Type B pancreatic cell (in vitro differentiated cells): ENCODE measurements around the gene AQP5. TPM values are rescaled to one million over a fixed set of nuclear protein-coding genes. Genes with fewer than 3 reads are reported as not detected.

Source experiments
- DNase-seq: peaks from one replicate; pipeline ENCODE4 v3.0.0; 2021; ENCODE audit warnings: mixed read lengths; ENCODE audit not compliant: unreplicated experiment; ENCODE audit errors: extremely low spot score
- H3K27ac Mint-ChIP-seq: 2 replicates; pipeline ENCODE4 v1.8.0; 2021; ENCODE audit warnings: mild to moderate bottlenecking, mixed read lengths
- H3K27me3 Mint-ChIP-seq: 2 replicates; pipeline ENCODE4 v1.8.0; 2021; ENCODE audit warnings: mixed read lengths
- H3K36me3 Mint-ChIP-seq: 2 replicates; pipeline ENCODE4 v1.8.0; 2021; ENCODE audit warnings: mixed read lengths
- H3K4me1 Mint-ChIP-seq: one replicate; pipeline ENCODE4 v1.8.0; 2021; ENCODE audit warnings: mixed read lengths; ENCODE audit not compliant: unreplicated experiment
- H3K4me3 Mint-ChIP-seq: 2 replicates; pipeline ENCODE4 v1.8.0; 2021; ENCODE audit warnings: mild to moderate bottlenecking, mixed read lengths
- H3K9me3 Mint-ChIP-seq: 2 replicates; pipeline ENCODE4 v1.8.0; 2021; ENCODE audit warnings: mixed read lengths
- CTCF ChIP-seq: fragments of 200-600 bp; sonication (generic); conservative IDR thresholded peaks from 2 replicates; pipeline ENCODE4 v1.5.0; 2021; ENCODE audit warnings: antibody characterized with exemption, mild to moderate bottlenecking
- total RNA-seq: library from RNA; stranded (reverse); gene quantifications from 2 replicates; pipeline ENCODE4 v1.2.1, GENCODE V29; 2021; ENCODE audit warnings: low replicate concordance

Gene AQP5
- total RNA-seq, 1 donor from 2014 or later, result 0.97 TPM

DNA sequence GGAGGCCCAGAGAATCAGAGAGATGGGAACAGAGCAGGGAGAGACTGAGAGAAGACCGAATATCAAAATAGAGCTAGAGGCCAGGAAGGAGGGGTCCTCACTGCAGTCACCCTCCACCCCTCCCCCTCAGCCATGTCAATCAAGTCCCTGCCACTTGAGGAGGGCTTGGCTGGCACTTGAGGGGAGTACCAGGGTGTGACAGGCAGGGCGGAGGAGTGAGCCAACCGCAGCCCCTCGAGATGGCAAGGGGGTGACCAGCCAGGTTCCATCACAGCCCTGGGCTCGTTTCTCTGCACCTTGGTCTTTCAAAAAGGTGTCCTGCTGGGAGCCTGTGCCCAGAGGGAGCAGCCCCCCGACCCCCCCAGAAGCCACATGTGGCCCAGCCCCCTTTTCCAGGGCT lies 4.2 kb downstream of the AQP5 start:
- TF ChIP-seq CTCF, result no peak
- DNase-seq, result no peak
- no peaks in the 10 kb centered on the region for H3K9me3 Mint-ChIP-seq
- H3K36me3 Mint-ChIP-seq, result no peaks in the 10 kb centered on the region
- peaks cover 45% of the 10 kb centered on the region for H3K27me3 Mint-ChIP-seq
- H3K4me1 Mint-ChIP-seq, result no peaks in the 10 kb centered on the region
- no peak overlapping the region for H3K27ac Mint-ChIP-seq
- peak overlapping the region; percentile 52 for H3K4me3 Mint-ChIP-seq

DNA sequence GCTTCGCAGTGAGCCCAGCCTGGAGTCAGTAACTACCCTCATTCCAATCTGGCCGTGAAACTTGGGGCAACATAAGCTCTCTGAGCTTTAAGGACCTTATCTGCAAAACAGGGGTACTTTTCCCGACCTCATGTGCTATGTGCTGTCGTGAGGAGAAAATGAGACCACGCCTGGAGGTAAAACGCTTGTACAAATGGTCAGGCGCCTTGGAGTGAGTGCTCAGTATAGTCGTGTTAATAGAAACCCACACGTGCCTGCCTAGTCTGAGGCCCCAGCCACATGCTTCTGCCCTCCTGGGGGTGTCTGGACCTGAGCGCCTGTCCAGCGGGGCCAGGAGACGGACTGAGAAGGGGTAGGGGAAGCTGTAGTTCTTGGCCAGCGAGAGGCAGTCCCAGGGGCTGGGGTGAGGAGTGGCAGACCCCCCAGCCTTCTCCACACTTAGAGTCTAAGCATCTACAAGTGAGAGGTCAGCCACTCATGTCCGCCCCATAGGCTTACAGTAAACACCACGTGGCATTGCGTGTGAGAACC lies 4.9 kb downstream of the AQP5 start:
- DNase-seq, result no peak
- Mint-ChIP-seq H3K4me3 (peak overlapping the region; percentile 80), H3K27ac (no peak overlapping the region), H3K9me3 (no peaks in the 10 kb centered on the region), H3K36me3 (no peaks in the 10 kb centered on the region), H3K4me1 (no peaks in the 10 kb centered on the region), H3K27me3 (peaks cover 44% of the 10 kb centered on the region)
- TF ChIP-seq CTCF, result no peak

DNA sequence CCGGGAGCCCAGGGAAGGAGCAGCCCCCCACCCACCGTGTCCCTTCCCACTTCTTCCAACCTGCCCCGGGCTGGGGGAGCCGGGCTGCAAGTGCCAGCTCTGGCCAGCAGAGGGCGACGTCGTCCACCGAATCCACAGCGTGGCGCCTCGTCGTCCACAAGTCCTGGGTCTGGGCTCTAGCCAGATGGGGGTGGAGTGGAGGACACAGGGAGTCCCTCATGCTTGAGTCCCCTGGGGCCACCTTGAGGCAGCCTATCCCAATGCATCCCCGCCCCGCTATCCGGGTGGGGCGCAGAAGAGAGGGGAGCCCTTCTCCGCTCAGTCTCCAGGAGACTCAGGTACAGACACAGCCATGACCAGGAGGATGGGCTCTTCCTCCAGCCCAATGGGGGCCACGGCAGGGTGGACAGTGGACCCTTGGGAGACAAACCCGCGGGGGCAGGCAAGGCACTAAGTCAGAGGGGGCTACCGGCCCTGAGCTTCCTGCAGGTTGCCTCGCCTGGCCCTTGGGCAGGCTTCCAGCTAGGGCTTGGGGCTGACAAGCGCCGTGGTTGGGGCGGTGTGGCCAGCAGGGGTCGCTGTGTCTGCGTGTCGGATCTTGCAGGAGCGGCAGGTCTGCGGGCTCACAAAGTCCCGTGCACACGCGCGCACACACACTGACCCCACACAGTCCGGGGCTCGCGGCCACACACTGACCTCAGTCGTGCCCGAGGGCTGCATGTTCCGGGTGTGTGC lies 5.5 kb downstream of the AQP5 start:
- Mint-ChIP-seq H3K4me1 (no peaks in the 10 kb centered on the region), H3K27ac (no peak overlapping the region), H3K9me3 (no peaks in the 10 kb centered on the region), H3K27me3 (peaks cover 41% of the 10 kb centered on the region), H3K4me3 (peak overlapping the region; percentile 80), H3K36me3 (no peaks in the 10 kb centered on the region)
- peak; percentile 81 for TF ChIP-seq CTCF
- DNase-seq, result peak; percentile 94

DNA sequence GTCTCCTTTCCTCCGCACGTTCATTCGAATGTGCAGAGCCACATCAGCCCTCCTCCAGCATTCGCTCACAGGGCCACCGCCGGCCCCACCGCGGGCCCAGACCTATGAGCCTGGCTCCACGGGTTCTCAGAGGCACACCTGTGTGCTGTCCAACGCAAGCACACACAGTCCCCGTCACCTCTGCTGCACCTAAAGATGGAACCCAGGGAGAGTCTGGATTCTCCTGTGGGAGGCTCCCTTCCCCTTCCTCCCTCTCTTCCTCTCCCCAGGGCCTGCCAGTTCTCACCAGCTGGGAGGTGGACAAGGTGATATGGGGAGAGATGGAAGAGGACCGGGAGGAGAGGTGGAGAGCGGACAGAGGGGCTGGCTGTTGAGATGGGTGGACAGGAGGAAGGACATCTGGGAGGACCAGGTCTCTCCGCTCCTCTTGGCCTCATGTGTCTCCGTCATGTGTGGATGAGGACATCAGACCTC lies 6.1 kb downstream of the AQP5 start:
- Mint-ChIP-seq H3K27me3 (peaks cover 35% of the 10 kb centered on the region), H3K4me3 (peak overlapping the region; percentile 20), H3K36me3 (no peaks in the 10 kb centered on the region), H3K4me1 (no peaks in the 10 kb centered on the region), H3K27ac (no peak overlapping the region), H3K9me3 (no peaks in the 10 kb centered on the region)
- DNase-seq, result no peak
- no peak for TF ChIP-seq CTCF

DNA sequence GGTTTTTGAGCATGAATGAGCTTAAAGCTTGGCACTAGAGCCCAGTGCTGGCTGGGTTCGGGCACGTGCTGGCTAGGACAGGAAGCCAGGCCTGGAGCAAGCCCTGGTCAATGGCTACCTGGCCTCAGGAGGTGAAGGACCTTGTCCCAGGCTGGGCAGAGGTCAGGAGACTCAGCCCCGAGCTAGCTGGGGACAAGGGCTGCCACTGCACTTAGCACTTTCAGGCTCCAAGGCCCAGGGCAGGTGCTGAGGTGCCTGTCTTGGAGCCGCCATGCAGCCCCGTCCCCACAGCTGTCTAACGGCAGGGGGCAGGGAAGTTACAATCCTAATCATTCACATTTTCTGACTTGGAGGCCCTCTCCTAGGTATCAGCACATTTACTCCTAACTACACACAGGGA lies 6.8 kb downstream of the AQP5 start:
- no peaks in the 10 kb centered on the region for H3K36me3 Mint-ChIP-seq
- peaks cover 28% of the 10 kb centered on the region for H3K27me3 Mint-ChIP-seq
- no peak for DNase-seq
- H3K9me3 Mint-ChIP-seq, result no peaks in the 10 kb centered on the region
- no peak overlapping the region for H3K27ac Mint-ChIP-seq
- TF ChIP-seq CTCF, result no peak
- H3K4me3 Mint-ChIP-seq, result no peak overlapping the region
- H3K4me1 Mint-ChIP-seq, result no peaks in the 10 kb centered on the region
